GM21529 (cell line): ENCODE measurements around the gene GOLGA8N.
A peak's percentile ranks its signal among the peaks of the same experiment; 100 is the strongest.
"Not testable (repeated sequence)": the region's sequence is repeated elsewhere in the genome, so short reads cannot be mapped to it uniquely, and the experiment has no call there.

Experiments
- ATAC-seq: cut with Tn5 transposase; IDR thresholded peaks from one replicate; pipeline ENCODE4 v1.9.1; 2021; ENCODE audit not compliant: unreplicated experiment

Gene GOLGA8N

DNA sequence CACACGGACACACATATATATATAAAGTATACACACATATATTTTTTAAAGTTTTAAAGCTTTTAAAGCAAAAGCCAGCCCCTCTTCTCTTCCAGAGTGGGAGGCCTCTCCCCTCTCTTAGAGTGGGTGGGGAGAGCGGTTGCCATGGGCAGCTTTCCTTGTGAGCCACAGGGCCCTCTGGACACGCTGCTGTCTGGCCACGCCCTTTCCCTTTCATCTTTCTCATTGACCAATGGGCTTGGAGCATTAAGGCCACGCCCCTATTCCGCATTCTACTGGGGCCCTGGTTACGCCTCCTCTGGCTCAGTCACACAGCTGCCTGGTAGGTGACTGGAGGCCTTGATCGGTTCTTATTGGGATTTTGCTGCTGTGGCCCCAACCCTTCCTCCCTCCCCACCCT lies at the start of gene GOLGA8N:
Gene GOLGA8N, plus strand, starts transcription at position 306 of the 400 bp plus-strand sequence.
- ATAC-seq, result not testable (repeated sequence)

DNA sequence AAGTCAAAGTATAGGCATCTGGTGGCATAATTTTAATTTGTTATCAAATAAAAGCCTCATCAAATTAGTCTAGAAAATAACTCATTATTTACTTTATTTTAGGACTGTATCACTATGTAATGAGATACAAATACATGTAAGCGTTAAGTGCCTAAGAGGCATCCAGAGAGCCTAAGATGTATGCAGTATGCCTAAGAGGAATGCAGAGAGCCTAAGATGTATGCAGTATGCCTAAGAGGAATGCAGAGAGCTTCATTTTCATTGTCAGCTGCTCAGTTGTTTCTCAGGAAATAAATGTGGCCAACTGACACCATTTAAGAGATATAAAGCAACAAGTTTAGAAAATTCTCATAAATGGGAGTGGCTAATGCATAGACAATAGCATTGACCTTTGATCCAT lies 49.8 kb upstream of the GOLGA8N start:
- not testable (repeated sequence) for ATAC-seq

DNA sequence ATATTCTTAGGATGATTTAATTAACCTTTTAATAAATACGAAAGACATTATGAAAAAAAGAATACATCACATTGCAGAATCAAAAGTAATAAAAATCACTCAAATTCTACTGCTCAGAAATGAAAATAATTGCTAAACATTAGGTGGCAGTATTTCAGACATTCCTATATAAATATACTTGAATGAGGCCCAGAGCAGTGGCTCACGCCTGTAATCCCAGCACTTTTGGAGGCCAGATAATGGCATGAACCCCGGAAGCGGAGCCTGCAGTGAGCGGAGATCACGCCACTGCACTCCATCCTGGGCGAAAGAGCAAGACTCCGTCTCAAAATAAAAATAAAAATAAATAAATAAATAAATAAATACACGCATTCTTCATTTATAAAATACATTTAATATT lies 48.1 kb upstream of the GOLGA8N start:
- not testable (repeated sequence) for ATAC-seq

DNA sequence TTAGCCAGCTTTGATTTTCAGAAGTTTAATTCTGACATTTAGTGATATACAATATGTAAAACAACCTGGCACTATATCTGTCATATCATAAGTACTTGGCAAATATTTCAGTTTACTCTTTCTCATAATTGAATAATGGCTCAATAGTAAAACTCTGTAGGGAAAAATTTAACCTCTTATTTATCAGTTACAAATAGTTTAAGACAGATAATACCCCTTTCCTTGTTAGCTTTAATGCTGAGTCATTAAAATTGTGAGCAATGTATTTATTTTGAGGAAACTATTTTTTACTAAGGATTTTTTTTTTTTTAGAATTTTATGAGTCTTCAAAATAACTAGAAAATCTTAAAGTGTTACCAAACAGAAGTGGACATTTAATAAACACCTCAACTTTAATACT lies 38.7 kb upstream of the GOLGA8N start:
- ATAC-seq, result not testable (repeated sequence)

DNA sequence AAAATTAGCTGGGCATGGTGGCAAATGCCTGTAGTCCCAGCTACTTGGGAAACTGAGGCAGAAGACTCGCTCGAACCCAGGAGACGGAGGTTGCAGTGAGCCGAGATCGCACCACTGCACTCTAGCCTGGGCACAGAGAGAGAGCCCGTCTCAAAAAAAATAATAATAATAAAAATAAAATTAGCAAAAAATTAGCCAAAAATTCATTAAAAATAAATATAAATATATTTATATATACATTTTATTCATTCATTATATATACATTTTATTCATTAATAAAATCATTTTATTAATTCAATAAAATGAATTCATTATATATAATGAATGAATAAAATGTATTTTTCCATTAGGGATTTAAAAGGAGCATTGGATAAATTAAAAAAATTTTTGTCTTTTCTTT lies 31.1 kb upstream of the GOLGA8N start:
- ATAC-seq, result not testable (repeated sequence)

DNA sequence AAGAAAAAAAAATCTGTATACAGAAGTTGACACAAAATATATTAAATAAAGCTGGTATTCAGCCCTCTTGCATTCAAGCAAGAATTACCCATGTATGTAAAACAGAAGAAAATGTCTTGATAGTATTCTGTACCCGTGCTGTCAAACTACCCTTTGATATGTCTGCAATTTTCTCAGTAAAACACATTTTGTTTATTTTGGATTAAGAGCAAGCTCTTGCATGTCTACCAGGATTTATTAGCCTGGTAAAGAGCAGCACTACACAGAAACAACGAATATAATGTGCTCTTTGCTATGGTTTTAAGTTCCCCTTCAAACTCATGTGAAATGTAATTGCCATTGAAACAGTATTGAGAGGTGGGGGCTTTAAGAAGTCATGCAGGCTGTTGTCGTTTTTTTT lies 24.3 kb upstream of the GOLGA8N start:
- ATAC-seq, result not testable (repeated sequence)

DNA sequence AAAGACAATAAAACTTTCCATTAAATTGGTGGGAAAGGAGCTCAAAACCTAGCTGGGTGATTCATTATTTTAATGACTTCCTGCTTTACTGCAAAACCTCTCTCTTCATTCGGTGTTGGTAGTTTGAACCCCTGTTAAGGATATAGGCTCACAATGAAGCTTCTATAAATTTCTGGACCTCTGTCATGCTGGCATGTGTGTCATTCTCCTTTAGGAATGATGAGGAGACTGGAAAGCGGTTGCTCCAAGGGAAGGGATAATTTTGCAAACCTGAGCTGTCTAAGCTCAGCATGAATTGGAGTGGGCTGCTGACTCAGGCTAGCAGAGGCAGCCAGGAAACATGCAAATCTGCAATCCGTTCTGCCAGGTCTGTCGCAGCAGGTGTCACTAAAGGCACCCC lies 14.8 kb upstream of the GOLGA8N start:
- ATAC-seq, result not testable (repeated sequence)

DNA sequence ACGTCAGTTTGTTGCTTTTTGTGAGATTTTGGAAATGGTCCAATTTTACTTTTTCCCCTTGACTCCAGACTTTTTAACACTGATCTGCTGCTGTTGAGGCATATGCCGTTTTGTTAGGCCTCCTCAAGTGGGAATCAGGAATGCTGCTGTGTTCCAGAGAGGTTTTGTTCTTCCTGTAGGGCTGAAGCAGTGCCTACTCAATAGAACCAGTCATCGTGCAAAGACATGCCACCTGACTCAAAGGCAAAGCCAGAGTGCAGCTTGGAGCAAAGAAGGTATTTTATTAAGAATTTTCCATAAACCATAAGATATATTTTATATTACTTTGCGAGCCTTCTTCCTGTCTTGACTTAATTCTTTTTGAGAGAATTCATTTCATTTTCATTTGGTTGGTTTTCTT lies 7.4 kb upstream of the GOLGA8N start:
- ATAC-seq, result not testable (repeated sequence)

DNA sequence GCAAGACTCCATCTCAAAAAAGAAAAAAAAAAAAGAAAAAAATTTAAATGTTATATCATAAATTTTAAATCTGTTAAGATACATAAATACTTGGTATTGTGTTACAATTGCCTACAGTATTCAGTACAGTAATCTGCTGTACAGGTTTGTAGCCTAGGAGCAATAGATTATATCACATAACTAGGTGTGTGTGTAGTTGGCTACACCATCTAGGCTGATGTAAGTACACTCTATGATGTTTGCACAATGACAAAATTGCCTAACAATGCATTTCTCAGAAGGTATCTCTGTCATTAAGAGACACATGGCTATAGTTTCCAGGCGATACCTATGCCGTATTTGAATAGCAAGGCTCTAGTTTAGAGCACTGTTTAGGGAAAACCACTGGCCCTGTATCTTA lies 16.3 kb downstream of the GOLGA8N start:
- not testable (repeated sequence) for ATAC-seq

DNA sequence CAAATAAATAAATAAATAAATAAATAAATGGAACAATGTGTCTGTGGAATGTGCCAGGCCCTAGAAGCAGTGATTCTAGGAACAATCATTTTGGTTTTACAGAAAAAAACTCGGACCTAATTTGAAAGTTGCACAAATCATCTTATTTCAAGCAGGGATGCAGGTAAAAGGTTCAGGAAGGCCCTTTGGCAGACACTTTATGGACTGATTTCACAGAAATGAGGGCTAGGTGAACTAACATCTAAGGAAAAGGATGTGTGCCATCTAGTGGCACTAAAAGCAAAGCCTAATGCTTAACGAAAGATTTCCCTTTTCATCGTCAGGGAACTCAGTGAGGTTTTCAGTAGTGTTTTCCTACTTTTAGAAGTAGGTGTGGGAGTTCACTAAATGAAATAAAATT lies 17.5 kb downstream of the GOLGA8N start:
- not testable (repeated sequence) for ATAC-seq

DNA sequence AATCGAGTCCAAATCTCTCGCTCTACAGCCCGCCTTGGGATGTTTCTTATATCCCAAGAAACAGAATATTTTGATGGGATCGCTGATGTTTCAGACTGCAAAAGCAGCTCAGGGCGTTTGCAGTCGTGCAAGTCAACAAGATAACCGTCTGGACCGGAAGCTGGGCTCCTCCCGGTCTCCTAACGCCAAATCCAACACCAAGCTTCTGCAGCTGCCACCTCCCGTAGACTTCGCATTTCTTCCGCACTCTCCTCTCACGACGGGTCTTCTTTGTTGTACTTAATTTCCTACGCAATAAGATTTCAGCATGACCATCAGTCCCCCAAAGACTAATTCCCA lies 21.4 kb downstream of the GOLGA8N start:
- peak; percentile 26 for ATAC-seq

DNA sequence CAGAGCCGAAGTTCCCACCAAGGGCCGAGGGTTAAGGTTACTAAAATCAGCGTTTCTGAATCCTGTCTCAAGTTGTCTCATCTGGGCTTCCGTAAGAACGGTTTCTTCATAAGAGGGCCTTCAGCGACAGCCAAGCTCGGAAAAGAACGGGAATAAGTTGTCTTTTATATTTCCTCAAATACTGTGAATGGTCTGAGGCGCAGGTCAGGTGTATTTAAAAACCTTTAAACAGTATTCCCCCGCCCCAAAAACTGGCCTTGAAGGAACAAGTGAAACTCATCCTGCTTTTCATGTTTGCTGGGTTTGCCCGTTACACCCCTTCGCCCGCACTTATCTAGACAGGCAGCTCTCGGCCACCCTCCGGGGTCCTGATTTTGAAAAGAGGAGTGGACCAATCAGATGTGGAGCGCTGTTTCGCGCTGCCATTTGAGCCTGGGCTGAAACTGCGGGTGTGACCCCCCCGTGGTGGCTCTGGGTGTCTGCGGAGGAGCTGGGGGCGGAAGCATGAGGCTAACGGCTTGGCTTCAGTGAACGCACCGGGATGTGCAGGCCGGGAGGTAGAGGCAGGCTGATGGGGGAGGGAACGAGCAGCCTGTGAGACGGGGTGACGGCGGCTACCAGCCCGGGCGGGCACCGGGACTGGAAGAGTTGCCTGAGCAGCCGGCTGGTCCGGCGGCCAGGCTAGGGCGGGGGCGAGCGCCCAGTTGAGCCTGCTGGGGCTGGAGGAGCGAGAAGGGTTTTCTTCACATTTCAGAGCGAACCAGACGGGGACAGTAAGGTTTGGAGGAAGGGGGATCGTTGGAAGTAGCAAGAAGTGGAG lies 22.0 kb downstream of the GOLGA8N start, which contains the start of gene ARHGAP11A:
Gene ARHGAP11A, plus strand, starts transcription at position 454 of the 820 bp plus-strand sequence. CDS start 708 bp downstream, outside the sequence.
- ATAC-seq, result peak; percentile 77

DNA sequence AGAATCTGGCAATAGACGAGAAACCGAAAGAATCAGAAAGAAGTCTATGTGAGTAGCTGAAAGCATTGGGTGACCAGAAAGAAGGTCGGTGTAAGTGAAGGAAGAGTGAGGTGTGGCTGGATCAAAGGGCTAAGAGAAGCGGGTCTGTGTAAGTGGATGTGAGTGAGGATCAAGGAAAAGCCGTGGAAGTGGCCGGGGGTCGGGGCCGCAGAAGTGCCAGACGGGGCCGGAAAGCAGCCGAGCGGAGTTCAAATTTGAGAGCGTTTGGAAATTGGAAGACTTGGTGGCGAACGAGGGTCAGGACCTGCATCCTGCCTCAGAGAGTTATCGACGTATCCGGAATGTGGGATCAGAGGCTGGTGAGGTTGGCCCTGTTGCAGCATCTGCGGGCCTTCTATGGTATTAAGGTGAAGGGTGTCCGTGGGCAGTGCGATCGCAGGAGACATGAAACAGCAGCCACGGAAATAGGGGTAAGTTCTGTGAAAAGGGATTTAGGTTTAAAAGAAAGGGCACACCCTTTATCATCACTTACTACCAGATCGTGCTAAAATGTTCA lies 22.7 kb downstream of the GOLGA8N start:
- peak; percentile 11 for ATAC-seq

DNA sequence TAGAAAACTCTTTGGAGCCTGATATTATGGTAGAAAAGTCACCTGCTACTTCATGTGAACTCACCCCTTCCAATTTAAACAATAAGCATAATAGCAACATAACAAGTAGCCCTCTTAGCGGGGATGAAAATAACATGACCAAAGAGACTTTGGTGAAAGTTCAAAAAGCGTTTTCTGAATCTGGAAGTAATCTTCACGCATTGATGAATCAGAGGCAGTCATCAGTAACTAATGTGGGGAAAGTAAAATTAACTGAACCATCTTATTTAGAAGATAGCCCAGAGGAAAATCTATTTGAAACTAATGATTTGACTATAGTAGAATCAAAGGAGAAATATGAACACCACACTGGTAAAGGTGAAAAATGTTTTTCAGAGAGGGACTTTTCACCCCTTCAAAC lies 43.2 kb downstream of the GOLGA8N start:
- no peak for ATAC-seq

DNA sequence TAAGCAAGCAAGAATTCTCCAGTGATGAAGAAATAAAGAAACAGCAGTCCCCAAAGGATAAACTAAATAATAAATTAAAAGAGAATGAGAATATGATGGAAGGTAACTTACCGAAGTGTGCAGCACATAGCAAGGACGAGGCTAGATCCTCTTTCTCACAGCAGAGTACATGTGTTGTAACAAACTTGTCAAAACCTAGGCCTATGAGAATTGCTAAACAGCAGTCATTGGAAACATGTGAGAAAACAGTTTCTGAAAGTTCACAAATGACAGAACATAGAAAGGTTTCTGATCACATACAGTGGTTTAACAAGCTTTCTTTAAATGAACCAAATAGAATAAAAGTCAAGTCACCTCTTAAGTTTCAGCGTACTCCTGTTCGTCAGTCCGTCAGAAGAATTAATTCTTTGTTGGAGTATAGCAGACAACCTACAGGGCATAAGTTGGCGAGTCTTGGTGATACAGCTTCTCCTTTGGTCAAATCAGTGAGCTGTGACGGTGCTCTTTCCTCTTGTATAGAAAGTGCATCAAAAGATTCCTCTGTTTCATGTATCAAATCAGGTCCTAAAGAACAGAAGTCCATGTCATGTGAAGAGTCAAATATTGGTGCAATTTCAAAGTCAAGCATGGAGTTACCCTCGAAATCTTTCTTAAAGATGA lies 43.8 kb downstream of the GOLGA8N start:
- ATAC-seq, result peak; percentile 57

DNA sequence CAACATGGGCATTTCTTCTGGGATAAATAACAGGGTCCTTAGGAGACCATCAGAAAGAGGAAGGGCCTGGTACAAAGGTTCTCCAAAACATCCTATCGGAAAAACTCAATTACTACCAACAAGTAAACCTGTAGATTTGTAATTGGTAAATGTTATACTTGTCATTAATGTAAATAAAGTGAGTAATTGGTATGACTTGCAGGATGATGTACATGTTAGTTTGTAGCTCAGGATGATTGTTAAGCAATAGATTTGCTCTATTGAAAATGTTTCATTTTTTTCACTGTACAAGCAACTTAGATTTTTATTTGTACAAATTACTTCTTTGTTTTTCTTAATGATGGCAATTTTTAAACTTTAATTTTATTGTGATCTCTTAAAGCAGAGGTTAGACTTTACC lies 44.4 kb downstream of the GOLGA8N start:
- no peak for ATAC-seq

DNA sequence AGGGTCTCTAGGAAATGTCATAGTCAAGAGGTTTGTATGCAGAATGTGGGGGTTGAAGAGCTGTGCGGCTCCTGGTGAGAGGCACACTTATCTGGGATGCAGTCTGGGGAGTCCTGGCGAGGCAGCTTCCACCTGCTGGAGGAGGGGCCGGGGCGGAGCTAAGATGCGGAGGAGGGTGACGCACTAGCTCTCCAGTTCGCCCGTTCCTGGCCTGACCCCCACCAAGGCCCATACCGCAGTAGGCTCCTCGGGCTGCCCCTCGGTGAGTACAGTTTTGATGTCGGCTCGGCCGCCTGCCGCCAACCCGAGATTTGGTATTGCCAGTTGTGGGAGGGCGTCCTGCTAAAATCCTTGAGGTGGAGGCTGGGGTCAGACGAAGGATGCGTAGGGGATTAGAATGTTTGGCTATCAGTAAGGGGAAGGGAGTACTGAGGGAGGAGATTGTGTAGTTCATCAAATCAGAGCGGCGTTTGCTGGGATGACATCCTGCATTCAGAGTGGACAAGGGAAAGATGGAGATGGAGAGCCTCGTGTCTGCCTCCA lies 48.3 kb downstream of the GOLGA8N start, which contains the start of gene SCG5:
Gene SCG5, plus strand, starts transcription at position 194 of the 543 bp plus-strand sequence. CDS start 1,883 bp downstream, outside the sequence.
- ATAC-seq, result no peak

DNA sequence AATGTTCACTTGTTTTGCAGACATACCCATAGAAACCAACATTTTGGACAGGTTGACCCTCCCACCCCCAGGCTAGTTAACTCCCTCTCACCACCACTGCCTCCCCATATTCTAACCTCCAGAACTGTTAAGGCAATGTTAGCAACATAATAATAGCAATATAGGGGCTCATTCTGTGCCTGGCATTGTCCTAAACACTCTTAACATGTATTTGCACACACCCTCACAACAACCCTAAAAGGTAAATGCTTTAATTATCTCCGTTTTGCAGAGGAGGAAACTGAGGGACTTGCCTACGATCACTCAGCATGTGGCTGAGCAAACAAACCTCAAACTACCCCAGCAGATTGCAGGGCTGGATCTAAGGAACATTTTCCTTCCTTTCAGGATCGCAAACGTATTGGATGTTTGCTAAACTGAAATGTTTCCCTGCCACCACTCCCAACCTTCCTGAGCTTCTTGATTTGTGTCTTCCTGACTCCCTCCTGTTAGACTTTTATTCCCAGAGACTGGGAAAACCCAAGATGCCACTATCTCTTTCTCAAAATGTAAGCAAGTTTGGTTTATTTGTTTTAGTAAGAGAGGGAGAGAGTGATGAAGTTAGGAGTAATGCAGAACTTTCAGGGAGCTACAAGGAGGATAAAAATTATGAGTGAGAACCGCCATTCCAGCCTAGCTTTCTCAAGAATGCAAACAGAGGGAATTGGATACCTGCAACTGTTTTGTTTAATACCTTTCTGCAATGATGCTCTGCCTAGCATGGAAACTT lies 49.6 kb downstream of the GOLGA8N start:
- no peak for ATAC-seq

DNA sequence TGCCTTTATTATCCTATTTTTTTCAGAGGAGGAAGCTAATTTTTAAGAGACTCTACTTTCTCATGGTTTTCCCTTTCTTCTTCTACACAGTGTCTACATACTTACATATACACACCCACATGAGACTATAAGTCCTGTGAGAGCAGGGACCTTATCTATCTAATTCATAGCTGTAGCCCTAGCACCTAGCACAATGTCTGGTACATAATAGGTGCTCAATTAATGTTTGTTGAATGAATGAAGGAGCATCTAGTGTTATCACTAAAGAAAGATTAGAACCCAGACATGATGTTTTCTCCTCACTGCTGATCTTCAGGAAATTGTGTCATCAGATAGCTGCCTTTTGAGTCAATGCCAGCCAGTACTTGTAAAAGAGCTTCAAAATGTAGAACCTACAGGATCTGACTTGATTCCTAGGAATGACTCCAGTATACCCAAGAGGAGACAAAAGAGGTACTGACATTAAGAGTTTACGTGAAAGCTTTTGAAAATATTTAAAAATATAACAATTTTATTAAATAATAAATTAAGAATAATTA lies 50.7 kb downstream of the GOLGA8N start:
- no peak for ATAC-seq

DNA sequence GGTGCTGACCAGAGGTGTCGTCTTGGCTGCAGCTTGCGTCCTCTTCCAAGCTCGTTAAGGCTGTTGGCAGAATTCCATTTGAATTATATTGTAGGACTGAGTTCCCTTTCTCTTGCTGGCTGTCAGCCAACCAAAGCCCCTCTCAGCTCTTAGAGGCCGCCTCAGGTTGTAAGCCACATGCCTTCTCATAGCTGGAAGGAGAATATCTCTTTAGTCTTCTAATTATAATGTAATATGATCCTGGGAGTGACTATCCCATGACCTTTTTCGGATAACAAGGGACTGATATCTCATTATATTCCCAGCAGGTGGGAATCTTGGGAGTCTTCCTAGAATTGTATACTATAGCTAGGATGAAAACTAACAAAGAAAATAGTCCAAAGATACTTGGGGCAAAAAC lies 53.0 kb downstream of the GOLGA8N start:
- ATAC-seq, result no peak

DNA sequence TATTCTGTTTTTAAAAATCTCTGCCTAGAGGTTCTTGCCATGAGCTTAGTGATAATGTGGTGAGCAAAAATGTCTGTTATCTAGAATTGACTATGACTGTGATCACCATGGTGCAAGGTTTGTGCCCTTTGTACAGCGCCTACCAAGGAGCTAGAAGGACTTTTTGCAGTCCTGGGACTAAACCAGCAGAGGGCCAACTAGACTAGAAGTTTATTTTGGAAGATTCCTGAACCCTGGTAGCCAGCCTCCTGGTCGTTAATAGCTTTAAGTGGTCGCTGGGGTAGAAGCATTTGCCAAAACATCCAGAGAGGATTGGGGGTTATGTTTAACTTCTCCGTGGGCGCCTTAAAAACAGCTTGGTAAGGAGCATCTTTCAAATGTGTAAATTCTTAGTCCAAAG lies 56.1 kb downstream of the GOLGA8N start:
- ATAC-seq, result no peak
